GM12874 (cell line): ENCODE measurements around the gene SYCE3.

Source experiments
- TF ChIP-seq, protein P1 (sequence below): IDR thresholded peaks from 2 replicates; pipeline ENCODE4 v1.5.1; 2011; ENCODE audit warnings: low read depth, mild to moderate bottlenecking, control low read depth, low read length, moderate library complexity; ENCODE audit not compliant: insufficient read depth

Gene SYCE3

GRCh38 chr22:50571264-50572175, 8.8 kb upstream of the SYCE3 start:
- TF ChIP-seq, protein P1, sequence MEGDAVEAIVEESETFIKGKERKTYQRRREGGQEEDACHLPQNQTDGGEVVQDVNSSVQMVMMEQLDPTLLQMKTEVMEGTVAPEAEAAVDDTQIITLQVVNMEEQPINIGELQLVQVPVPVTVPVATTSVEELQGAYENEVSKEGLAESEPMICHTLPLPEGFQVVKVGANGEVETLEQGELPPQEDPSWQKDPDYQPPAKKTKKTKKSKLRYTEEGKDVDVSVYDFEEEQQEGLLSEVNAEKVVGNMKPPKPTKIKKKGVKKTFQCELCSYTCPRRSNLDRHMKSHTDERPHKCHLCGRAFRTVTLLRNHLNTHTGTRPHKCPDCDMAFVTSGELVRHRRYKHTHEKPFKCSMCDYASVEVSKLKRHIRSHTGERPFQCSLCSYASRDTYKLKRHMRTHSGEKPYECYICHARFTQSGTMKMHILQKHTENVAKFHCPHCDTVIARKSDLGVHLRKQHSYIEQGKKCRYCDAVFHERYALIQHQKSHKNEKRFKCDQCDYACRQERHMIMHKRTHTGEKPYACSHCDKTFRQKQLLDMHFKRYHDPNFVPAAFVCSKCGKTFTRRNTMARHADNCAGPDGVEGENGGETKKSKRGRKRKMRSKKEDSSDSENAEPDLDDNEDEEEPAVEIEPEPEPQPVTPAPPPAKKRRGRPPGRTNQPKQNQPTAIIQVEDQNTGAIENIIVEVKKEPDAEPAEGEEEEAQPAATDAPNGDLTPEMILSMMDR, result no peak

- TF ChIP-seq, protein P1, result no peak
These were observed 8.1 kb upstream of the SYCE3 start for GRCh38 chr22:50570861-50571260.

DNA sequence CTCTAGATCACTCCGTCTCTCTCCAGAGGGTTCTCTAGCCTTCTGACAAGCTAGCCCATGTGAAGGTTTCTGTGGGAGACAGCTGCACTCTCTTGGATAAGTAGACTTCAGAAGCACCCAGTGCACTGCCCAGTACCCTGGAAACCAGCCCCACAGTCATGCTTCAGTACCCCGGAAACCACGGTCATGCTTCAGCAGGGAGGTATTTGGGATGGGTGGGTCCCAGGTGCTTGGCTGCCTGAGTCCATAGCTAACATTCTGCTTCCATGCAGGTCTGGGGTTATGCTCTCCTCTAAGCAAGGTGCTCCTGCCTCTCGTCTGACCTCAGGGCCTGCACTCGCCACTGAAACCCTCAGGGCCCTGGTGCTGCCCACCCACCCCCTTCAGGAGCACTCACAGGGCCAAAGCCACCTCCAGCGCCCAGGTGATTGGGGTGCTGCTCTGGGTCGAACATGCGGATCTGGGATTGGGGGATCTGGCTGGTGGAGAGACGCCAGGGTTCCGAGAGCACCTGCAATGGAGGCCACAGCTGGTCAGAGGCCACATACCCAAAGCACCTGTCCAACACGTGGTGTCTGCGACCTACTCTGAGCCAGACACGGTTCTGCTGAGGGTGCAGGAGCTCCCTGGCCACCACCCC, 7.3 kb upstream of the SYCE3 start:
- TF ChIP-seq, protein P1, result no peak

DNA sequence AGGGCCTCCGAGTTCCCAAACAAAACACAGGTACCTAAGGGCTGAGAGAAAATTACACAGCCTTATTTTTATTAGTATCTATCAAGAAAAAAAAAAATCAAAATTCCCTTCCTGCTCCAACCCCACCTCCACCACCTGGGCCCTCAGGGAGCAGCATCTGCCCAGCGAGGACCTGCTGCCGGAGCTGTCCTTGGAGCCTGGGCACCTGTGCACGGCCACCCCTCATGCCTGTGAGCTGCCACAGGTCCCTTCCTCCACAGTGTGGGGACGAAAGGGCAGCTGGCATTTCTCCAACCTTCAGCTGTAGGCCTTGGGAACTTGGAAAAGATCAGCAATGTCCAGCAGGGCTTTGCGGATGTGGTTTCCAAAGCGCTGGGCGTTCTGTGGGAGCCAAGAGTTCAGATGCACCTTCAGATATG, 6.3 kb upstream of the SYCE3 start:
- TF ChIP-seq, protein P1, result no peak

GRCh38 chr22:50568626-50569025, 5.9 kb upstream of the SYCE3 start:
- TF ChIP-seq, protein P1, result no peak

GRCh38 chr22:50567721-50568252, 5.1 kb upstream of the SYCE3 start:
- TF ChIP-seq, protein P1, result no peak

DNA sequence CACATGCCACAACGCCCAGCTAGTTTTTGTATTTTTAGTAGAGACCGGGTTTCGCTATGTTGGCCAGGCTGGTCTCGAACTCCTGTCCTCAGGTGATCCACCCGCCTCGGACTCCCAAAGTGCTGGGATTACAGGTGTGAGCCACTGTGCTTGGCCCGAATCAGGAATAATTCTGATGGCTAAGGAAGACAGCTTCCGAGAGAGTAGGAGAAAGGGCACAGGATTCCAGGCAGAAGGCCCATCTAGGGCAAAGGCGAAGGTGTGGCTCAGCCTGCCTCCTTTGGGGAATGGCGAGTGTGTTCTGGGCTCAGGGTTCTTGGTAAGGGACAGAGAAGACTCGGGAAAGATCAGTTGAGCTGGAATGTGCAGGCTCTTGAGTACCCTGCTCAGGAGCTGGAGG, 1.6 kb upstream of the SYCE3 start:
- TF ChIP-seq, protein P1, result no peak
